NCI-H69 (cell line): ENCODE measurements around the gene FOCAD.

ENCODE experiments used
- DNase-seq: peaks from one replicate; lab custom pipeline; 2025; lab: John Stamatoyannopoulos, UW

FOCAD gene

DNA sequence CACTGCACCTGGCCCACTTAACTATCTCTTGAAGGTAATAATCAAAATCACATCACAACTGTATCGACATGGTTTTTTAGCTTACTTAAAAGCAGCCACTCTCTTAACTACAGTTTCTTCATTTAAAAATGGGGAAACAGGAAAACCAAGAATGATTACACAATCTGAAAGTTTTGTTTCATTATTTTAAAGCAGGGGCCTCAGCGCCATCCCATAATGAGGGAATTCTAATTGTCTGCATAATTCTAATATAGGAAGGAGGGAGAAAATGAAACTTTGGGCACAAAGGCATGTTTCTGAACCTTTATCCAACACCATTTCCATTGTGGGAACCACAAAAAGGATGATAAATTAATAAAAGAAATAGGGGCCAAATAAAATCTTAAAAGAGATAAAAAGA is 339.8 kb downstream of the FOCAD start:
- DNase-seq = no peak

DNA sequence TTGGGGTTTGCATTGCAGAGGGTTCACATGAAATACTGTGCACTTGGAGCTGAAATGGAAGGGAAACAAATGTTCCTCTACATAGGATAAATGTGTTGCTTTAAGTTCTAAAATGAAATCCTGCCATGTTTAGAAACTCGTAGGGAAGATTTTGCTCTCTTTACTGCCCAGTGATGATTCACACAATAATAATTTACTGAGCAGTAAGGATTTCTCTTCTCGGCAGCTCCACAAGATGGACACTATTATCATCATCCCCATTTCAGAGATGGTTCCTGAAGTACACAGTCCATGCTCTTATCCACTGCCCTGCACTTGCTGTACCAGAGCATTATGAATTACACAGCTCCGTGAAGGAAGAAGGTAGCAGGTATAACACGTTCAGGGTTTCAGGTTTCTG is 343.2 kb downstream of the FOCAD start:
- DNase-seq = no peak

DNA sequence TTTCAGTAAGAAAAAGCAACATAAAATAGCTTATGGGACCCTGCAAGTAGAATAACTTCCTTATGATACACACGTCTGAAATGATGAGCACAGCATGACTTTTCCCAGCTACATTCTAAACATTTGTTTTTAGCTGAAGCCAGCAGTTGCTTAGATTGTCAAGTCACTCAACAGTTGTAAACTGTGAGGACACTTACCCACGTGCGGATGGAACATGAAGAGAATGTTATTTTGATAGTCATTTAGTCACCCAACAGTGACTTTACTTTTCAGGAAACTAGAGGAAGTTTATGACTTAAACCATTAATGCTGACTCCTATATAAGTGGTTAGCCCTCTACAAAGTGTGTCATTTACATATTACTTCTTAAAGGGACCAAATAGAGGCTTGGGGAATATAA is 344.4 kb downstream of the FOCAD start:
- DNase-seq = no peak

DNA sequence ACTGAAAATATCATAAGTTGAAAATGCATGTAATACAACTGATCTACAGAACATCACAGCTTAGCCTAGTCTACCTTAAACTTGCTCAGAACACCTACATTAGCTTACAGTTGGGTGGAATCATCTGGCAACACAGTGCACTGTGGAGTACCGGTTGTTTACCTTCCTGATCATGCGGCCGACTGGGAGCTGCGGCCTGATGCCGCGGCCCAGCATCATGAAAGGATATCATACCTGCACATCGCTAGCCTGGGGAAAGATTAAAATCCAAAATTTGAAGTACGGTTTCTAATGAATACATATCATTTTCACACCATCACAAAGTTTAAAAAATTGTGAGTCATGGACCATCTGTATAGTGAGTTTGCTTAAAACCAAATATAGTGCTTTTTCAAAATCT is 345.6 kb downstream of the FOCAD start:
- peak; percentile 36 for DNase-seq

DNA sequence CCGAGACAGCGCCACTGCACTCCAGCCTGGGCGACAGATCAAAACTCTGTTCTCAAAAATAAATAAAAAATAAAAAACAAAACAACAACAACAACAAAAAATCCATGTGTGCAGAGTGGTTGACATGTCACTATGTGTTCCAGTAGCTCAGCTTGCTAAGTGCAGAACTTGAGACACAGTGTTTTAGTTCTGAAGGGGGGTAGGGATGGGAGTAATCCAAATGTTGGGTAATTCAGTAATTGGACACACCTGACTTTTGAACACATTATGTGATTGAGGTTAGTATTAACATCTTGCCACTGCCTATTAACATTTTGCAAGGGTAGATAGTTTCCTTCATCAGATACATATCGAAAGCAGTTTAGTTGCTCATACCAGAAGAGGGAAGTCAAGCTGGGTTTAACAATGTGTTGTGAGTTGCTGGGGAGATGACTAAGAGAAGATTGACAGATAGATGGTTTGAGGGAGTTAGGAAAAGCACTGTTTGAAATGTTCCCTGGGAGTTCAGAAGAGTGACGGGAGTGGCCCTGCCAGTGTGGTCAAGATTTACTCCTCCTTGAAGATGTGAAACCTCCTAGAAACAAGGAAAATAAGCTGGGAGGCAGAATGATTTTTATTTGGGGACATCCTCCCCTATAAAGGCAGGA is 346.5 kb downstream of the FOCAD start:
- peak; percentile 35 for DNase-seq

DNA sequence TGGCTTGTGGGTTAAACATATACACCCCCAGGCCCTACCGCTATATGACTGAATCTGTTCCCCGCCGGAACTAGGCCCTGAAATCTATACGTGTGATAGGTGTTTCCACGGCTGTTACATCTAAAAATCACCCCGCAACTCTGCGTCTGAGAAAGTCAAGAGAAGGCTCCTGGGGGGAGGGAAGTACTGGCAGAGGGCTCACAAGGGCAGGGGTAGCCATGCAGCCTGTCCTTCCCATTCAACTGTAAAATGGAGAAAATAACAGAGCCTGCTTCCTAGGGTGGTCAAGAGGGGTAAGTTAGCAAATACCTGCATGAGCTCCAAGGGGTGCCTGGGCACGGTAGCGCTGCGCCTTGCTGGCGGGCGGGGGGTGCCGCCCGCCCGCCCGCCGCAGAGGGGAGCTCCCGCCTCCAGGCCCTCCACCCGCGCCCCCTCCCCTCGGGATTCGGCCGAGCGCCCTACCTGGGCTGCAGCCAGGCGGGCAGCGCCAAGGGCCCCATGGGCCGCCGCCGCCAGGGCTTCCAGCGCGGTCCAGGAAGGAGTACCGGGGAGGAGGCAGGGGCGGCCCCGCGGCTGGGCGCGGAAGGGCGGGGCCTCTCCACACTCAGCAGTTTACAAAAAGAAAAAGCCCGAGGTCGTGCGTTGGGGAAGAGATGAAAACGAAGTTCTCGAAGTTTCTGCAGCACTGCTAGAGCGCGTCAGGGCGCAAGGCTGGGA is 347.2 kb downstream of the FOCAD start, which contains the start of gene HACD4:
HACD4 (minus strand) TSS at position 550 of the 717 bp plus-strand sequence; CDS start at position 500, 50 bp downstream.
- peak; percentile 83 for DNase-seq

DNA sequence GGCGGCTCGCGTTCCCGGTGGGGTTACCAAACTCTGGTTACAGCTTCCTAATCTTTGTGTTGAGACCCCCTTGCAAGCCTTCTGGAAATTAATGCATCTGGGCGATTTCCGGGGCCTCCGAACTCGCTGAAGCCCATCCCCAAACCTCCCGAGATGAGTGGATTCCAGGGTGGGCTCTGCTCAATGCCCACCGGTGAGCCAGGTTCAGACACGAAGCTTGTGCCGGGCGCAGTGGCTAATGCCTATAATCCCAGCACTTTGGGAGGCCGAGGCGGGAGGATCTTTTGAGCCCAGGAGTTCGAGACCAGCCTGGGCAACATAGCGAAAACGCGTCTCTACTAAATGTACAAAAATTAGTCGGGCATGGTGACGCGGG is 347.7 kb downstream of the FOCAD start:
- no peak for DNase-seq

DNA sequence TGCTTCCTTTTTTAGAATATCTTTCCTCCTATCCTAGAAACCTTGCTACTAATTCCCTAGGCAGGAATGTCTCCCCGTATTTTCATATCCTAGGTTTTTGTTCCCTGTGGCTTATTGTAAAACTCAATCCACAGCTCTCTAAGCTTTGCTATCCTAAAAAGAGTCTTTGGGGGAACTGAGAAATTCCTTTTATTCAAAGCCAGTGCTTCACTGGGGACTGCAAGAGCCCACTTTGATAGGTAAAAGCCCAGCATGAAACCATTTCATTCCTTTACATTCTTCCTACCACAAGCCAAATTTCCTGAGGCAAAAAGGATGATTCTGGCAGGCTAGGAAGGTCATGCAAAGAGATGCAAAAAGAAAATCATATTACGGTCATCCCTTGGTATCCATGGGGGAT is 353.2 kb downstream of the FOCAD start:
- DNase-seq = no peak

DNA sequence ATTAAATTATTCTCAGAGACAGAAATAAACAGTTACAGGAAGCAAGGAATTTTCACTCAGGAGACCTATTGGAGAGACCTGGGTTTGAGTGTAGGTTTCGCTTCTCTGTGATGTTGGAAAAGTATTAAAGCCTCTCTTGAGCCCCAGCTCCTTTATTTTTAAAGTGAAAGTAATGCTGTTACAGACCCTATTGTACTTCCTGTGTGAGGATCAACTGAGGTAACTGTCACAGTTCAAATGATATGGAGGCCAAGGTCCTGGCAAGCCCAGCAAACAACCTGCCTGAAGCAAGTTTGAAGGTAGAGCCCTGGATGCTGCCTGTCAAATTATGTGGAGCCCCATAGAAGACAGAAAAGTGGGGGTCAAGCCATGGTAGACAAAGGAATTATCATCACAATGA is 355.2 kb downstream of the FOCAD start:
- DNase-seq = no peak

DNA sequence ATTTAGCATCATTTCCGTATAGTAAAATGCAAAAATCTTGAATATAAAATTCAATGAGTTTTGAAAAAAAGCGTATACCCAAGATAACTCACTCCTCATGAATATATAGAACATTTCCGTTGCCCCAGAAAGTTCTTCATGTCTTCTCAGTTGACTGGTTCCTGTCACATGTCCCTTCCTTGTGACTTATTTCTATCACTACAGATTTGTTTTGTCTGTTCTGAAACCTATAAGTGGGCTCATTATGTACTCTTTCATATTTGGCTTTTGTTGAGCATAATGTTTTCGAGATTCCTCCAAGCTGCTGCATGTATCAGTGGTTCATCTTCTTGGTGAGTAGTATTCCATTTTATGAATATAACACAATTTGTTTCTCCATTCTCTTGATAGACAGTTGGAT is 358.4 kb downstream of the FOCAD start:
- DNase-seq = no peak

DNA sequence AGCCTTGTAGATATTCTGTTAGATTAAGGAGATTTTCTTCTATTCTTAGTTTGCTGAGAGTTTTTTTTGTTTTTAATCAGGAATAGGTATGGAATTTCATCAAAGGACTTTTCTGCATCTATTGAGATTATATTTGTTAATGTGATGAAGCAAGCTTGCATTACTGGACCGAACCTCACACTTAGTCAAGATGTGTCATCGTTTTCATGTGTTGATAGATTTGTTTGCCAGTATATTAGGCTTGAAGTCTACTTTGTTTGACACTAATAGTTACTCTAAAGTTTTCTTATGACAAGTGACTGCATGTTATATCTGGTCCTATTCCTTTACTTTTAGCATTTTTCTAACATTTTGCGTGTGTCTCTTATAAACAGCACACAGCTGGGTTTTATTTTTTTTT is 359.8 kb downstream of the FOCAD start:
- DNase-seq = no peak
